ENCODE measurements around the gene TIGAR.

DNA sequence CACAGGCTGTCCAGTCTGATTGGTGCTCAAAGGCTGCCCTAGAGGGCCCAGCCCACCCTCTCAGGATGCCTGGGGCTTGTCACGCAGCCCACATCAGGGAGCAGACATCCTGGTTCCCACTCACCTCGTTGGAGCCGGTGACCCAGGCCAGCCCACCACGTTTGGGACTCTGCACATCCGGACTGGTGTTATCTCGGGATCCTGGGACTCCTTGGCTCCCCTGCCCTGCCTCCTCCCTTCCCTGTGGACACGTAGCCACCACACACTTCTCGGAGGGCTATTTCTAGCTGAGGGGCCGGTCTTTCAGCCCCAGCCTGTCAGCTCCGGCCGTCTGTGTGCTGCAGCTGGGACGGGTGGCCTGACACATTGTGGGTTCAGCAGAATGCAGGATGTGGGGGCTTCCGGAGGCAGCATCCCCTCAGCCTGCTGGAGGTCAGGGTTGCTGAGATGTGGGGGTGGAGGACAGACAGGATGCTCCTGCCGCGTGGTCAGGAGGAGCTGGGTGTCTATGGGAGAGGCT is 71.3 kb downstream of the TIGAR start:
- TF ChIP-seq, protein P1, sequence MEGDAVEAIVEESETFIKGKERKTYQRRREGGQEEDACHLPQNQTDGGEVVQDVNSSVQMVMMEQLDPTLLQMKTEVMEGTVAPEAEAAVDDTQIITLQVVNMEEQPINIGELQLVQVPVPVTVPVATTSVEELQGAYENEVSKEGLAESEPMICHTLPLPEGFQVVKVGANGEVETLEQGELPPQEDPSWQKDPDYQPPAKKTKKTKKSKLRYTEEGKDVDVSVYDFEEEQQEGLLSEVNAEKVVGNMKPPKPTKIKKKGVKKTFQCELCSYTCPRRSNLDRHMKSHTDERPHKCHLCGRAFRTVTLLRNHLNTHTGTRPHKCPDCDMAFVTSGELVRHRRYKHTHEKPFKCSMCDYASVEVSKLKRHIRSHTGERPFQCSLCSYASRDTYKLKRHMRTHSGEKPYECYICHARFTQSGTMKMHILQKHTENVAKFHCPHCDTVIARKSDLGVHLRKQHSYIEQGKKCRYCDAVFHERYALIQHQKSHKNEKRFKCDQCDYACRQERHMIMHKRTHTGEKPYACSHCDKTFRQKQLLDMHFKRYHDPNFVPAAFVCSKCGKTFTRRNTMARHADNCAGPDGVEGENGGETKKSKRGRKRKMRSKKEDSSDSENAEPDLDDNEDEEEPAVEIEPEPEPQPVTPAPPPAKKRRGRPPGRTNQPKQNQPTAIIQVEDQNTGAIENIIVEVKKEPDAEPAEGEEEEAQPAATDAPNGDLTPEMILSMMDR (IDR thresholded peaks at IDR 0.05) = no peak
- TF ChIP-seq EZH2 (IDR thresholded peaks at IDR 0.05; ENCODE audit: borderline replicate concordance, insufficient read depth, low read depth, low read length, poor library complexity, severe bottlenecking) = no peak
